ENCODE results near the gene S1PR2. TPM values are rescaled to one million over a fixed set of nuclear protein-coding genes. Genes with fewer than 3 reads are reported as not detected.

S1PR2 gene
- total RNA-seq, 1 donor from 2014 or later = 24.3 TPM

- no peaks in the 10 kb centered on the region for H3K9me3 ChIP-seq
Observed at GRCh38 chr19:10266706-10267105, 35.6 kb upstream of the S1PR2 start.

GRCh38 chr19:10262771-10263170, 31.6 kb upstream of the S1PR2 start:
- intact Hi-C loops (cut with DNase I) = no loop called here
- Histone ChIP-seq H3K4me1 (no peaks in the 10 kb centered on the region), H3K9me3 (no peaks in the 10 kb centered on the region), H3K27ac (no peak overlapping the region), H3K36me3 (peaks cover 8 to 9% of the 10 kb centered on the region in 2 donors), H3K4me3 (no peak overlapping the region), H3K27me3 (no peaks in the 10 kb centered on the region)
- TF ChIP-seq CTCF (IDR thresholded peaks at IDR 0.05) = no peak
- DNase-seq (ENCODE audit: low spot score in 2 of 2) = no peak

More at GRCh38 chr19:10266706-10267105, 35.6 kb upstream of the S1PR2 start:
- no peaks in the 10 kb centered on the region for H3K36me3 ChIP-seq
- no peaks in the 10 kb centered on the region for H3K27me3 ChIP-seq
- H3K4me3 ChIP-seq = no peak overlapping the region
- no peak overlapping the region for H3K27ac ChIP-seq
- DNase-seq (ENCODE audit: low spot score in 2 of 2) = no peak
- intact Hi-C loops (cut with DNase I) = no loop called here
- peaks cover 7 to 15% of the 10 kb centered on the region in 2 donors for H3K4me1 ChIP-seq
- no peak for TF ChIP-seq CTCF (IDR thresholded peaks at IDR 0.05)

- intact Hi-C loops (cut with DNase I) = no loop called here
- Histone ChIP-seq H3K4me1 (no peaks in the 10 kb centered on the region), H3K27me3 (no peaks in the 10 kb centered on the region), H3K9me3 (no peaks in the 10 kb centered on the region), H3K4me3 (no peak overlapping the region), H3K36me3 (peaks cover 23 to 34% of the 10 kb centered on the region in 2 donors), H3K27ac (no peak overlapping the region)
- no peak for DNase-seq (ENCODE audit: low spot score in 2 of 2)
- no peak for TF ChIP-seq CTCF (IDR thresholded peaks at IDR 0.05)
Observed at GRCh38 chr19:10260141-10260584, 29.0 kb upstream of the S1PR2 start.

GRCh38 chr19:10259162-10259905, 28.2 kb upstream of the S1PR2 start:
- DNase-seq (ENCODE audit: low spot score in 2 of 2) = peak; percentile 46 to 91
- no peak overlapping the region for H3K27ac ChIP-seq
- TF ChIP-seq CTCF (IDR thresholded peaks at IDR 0.05) = peak in 2 of 3 experiments; percentile 55 to 61
- H3K4me1 ChIP-seq = no peaks in the 10 kb centered on the region
- no peak overlapping the region for H3K4me3 ChIP-seq
- H3K27me3 ChIP-seq = no peaks in the 10 kb centered on the region
- H3K36me3 ChIP-seq = peaks cover 31 to 41% of the 10 kb centered on the region in 2 donors
- intact Hi-C loops (cut with DNase I) = no loop called here
- no peaks in the 10 kb centered on the region for H3K9me3 ChIP-seq

- intact Hi-C loops (cut with DNase I) = no loop called here
- peaks cover 31 to 50% of the 10 kb centered on the region in 2 donors for H3K36me3 ChIP-seq
Observed at GRCh38 chr19:10258080-10258710, 27.1 kb upstream of the S1PR2 start.

More at GRCh38 chr19:10258080-10258710, 27.1 kb upstream of the S1PR2 start:
- no peak for DNase-seq (ENCODE audit: low spot score in 2 of 2)
- no peaks in the 10 kb centered on the region for H3K4me1 ChIP-seq
- H3K4me3 ChIP-seq = no peak overlapping the region
- H3K27ac ChIP-seq = no peak overlapping the region
- H3K9me3 ChIP-seq = no peaks in the 10 kb centered on the region
- no peaks in the 10 kb centered on the region for H3K27me3 ChIP-seq
- TF ChIP-seq CTCF (IDR thresholded peaks at IDR 0.05) = no peak
